ENCODE results near the gene ZBTB16. TPM values are rescaled to one million over a fixed set of nuclear protein-coding genes. Genes with fewer than 3 reads are reported as not detected.

ZBTB16 gene
- total and polyA plus RNA-seq, 12 donors: 7.9 to 119 (median 53.2) TPM

GRCh38 chr11:114185436-114185835 lies 125.9 kb downstream of the ZBTB16 start:
- peaks cover 13 to 37% of the 10 kb centered on the region in 2 donors for H3K4me1 ChIP-seq (replicated peaks in 1 of 2)
- DNase-seq: no peak
- H3K27ac ChIP-seq: no peak overlapping the region
- no peaks in the 10 kb centered on the region for H3K9me3 ChIP-seq (replicated peaks in 1 of 3)
- TF ChIP-seq POLR2A (IDR thresholded peaks at IDR 0.05): no peak
- TF ChIP-seq CTCF (IDR thresholded peaks at IDR 0.05): no peak
- H3K27me3 ChIP-seq: no peaks in the 10 kb centered on the region
- no peak overlapping the region for H3K4me3 ChIP-seq
- intact Hi-C loops (cut with DNase I): no loop called here
- WGBS, 4 donors: 72 to 98% (median 93%) methylated on average over 6 of the region's 6 CpGs
- H3K36me3 ChIP-seq (replicated peaks in 1 of 2): peaks cover 0 to 18% of the 10 kb centered on the region in 2 donors

- intact Hi-C loops (cut with DNase I): no loop called here
- TF ChIP-seq POLR2A (IDR thresholded peaks at IDR 0.05) (no peak), CTCF (IDR thresholded peaks at IDR 0.05) (no peak)
- 87 to 91% (median 90%) methylated on average over 7 of the region's 7 CpGs for WGBS, 4 donors
- Histone ChIP-seq H3K36me3 (replicated peaks in 1 of 2) (peaks cover 0 to 18% of the 10 kb centered on the region in 2 donors), H3K9me3 (replicated peaks in 1 of 3) (no peaks in the 10 kb centered on the region), H3K4me3 (no peak overlapping the region), H3K27ac (peak overlapping the region in 1 of 5 donors; percentile 29), H3K27me3 (no peaks in the 10 kb centered on the region), H3K4me1 (replicated peaks in 1 of 2) (peaks cover 0 to 19% of the 10 kb centered on the region in 2 donors)
- DNase-seq: no peak
These were observed 127.7 kb downstream of the ZBTB16 start for GRCh38 chr11:114187173-114187572.

GRCh38 chr11:114188851-114189570 lies 129.5 kb downstream of the ZBTB16 start:
- Histone ChIP-seq H3K27me3 (no peaks in the 10 kb centered on the region), H3K36me3 (replicated peaks in 1 of 2) (peaks cover 0 to 18% of the 10 kb centered on the region in 2 donors), H3K4me3 (no peak overlapping the region), H3K9me3 (replicated peaks in 1 of 3) (no peaks in the 10 kb centered on the region), H3K27ac (no peak overlapping the region), H3K4me1 (replicated peaks in 1 of 2) (peaks cover 7 to 19% of the 10 kb centered on the region in 2 donors)
- 91 to 99% (median 95%) methylated on average over 3 of the region's 3 CpGs for WGBS, 4 donors
- TF ChIP-seq CTCF (IDR thresholded peaks at IDR 0.05) (no peak), POLR2A (IDR thresholded peaks at IDR 0.05) (no peak)
- intact Hi-C loops (cut with DNase I): no loop called here
- DNase-seq: no peak

GRCh38 chr11:114190630-114191029 lies 131.1 kb downstream of the ZBTB16 start:
- intact Hi-C loops (cut with DNase I): no loop called here
- no peak overlapping the region for H3K27ac ChIP-seq
- H3K36me3 ChIP-seq (replicated peaks in 1 of 2): peaks cover 0 to 18% of the 10 kb centered on the region in 2 donors
- H3K9me3 ChIP-seq (replicated peaks in 1 of 3): no peaks in the 10 kb centered on the region
- peaks cover 23 to 31% of the 10 kb centered on the region in 2 donors for H3K4me1 ChIP-seq (replicated peaks in 1 of 2)
- no peak overlapping the region for H3K4me3 ChIP-seq
- no peak for DNase-seq
- no peaks in the 10 kb centered on the region for H3K27me3 ChIP-seq
- TF ChIP-seq POLR2A (IDR thresholded peaks at IDR 0.05): no peak
- no peak for TF ChIP-seq CTCF (IDR thresholded peaks at IDR 0.05)
- 73 to 96% (median 93%) methylated on average over 3 to 4 of the region's 4 CpGs for WGBS, 4 donors

Data from adrenal gland (tissue), 12 donors.